Stimulated activated CD4-positive, alpha-beta T cell treated with anti-CD3 and anti-CD28 coated beads, Interleukin-15, amount 100 ng/mL, for 48 hours (primary cell): ENCODE results near the gene AFTPH.

Experiments
- DNase-seq, 2 donors: peaks; one replicate each; pipeline ENCODE4 v3.0.0-alpha.2; 2020; ENCODE audit warnings: low read depth in 2 of 2

AFTPH gene

GRCh38 chr2:64632835-64633819 is 109.0 kb downstream of the AFTPH start:
- DNase-seq = no peak

GRCh38 chr2:64634345-64635267 is 110.5 kb downstream of the AFTPH start:
- DNase-seq = no peak

GRCh38 chr2:64635976-64636911 is 112.1 kb downstream of the AFTPH start:
- no peak for DNase-seq

- no peak for DNase-seq
These were observed 113.0 kb downstream of the AFTPH start for GRCh38 chr2:64637000-64637635.

GRCh38 chr2:64637931-64638330 is 113.8 kb downstream of the AFTPH start:
- no peak for DNase-seq

GRCh38 chr2:64638502-64639120 is 114.5 kb downstream of the AFTPH start:
- no peak for DNase-seq

- DNase-seq = no peak
These were observed 115.6 kb downstream of the AFTPH start for GRCh38 chr2:64639691-64640090.

- no peak for DNase-seq
These were observed 116.3 kb downstream of the AFTPH start for GRCh38 chr2:64640153-64641044.

- no peak for DNase-seq
These were observed 117.5 kb downstream of the AFTPH start for GRCh38 chr2:64641599-64641998.
